Activated CD8-positive, alpha-beta memory T cell treated with anti-CD3 and anti-CD28 coated beads for 24 hours (primary cell): Measurements from ENCODE around the gene IAPP.
"Not testable (repeated sequence)": the region's sequence is repeated elsewhere in the genome, so short reads cannot be mapped to it uniquely, and the experiment has no call there.

Source experiments
- DNase-seq: peaks from one replicate; pipeline ENCODE4 v3.0.0-alpha.2; 2020

The IAPP gene

DNA sequence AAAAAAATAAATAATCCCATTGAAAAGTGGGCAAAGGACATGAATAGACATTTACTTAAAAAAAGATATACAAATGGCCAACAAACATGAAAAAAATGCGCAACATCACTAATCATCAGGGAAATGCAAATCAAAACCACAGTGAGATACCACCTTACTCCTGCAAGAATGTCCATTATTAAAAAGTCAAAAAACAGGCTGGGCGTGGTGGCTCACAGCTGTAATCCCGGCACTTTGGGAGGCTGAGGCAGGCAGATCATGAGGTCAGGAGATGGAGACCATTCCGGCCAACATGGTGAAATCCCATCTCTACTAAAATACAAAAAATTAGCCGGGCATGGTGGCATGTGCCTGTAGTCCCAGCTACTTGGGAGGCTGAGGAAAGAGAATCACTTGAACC lies 8.6 kb downstream of the IAPP start:
- not testable (repeated sequence) for DNase-seq

DNA sequence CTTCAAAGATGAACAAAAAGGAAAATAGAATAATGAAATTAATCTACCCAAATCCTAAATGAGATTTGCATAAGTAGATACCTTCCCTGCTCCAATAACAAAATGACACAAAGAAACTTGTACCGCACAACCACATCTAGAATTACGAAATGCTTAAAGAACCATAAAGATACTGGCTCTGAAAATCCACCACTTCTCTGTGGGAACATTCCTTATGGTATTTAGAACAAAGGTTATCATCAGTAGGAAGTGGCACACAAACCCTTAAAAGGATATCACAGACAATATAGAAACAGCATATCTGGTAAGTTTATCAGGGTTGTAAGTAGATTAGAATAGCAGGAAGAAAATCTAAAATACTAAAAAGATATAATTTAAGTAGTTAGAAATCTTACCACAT lies 11.6 kb downstream of the IAPP start:
- no peak for DNase-seq

DNA sequence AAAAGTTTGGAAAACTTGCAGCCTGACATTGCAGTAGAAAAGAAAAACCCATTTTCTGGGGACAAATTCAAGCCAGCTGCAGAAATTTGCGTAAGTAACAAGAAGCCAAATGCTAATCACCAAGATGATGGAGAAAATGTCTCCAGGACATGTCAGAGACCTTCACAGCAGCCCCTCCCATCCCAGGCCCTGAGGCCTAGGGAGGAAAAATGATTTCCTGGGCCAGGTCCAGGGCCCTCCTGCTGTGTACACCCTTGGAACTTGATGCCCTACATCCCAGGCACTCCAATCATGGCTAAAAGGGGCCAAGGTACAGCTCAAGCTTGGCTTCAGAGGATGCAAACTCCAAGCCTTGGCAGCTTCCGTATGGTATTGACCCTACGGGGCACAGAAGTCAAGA lies 14.5 kb downstream of the IAPP start:
- no peak for DNase-seq

DNA sequence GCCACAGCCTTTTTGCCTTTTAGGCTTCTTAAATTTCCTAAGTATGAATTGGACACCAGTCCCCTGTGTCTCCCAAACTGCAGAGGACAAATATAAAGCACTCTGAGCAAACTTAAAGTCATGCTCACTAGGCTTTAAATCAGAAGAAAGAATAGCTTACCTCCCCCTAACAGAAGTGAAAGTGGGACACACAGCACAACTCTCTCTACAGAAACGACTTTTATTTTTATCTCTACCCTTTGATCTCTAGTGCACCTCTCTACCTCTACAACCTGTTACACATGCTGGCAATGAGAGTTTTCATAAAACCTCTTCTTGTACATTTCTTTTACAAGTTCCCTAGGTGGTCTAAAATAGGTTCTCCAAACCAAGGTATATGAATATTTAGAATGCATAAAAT lies 19.7 kb downstream of the IAPP start:
- DNase-seq, result no peak

DNA sequence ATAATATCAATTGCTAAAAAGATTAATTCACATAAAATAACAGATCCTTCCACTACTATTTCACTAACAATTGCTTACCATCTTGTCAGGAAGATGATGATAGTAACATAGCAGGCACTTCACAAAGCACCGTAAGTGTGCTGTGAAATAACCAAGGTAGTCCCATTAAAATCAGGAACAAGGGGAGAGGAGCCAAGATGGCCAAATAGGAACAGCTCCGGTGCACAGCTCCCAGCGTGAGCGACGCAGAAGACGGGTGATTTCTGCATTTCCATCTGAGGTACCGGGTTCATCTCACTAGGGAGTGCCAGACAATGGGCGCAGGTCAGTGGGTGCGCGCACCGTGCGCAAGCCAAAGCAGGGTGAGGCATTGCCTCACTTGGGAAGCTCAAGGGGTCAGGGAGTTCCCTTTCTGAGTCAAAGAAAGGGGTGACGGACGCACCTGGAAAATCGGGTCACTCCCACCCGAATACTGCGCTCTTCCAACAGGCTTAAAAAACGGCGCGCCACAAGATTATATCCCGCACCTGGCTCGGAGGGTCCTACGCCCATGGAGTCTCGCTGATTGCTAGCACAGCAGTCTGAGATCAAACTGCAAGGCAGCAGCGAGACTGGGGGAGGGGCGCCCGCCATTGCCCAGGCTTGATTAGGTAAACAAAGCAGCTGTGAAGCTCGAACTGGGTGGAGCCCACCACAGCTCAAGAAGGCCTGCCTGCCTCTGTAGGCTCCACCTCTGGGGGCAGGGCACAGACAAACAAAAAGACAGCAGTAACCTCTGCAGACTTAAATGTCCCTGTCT lies 22.3 kb downstream of the IAPP start:
- DNase-seq, result not testable (repeated sequence)

DNA sequence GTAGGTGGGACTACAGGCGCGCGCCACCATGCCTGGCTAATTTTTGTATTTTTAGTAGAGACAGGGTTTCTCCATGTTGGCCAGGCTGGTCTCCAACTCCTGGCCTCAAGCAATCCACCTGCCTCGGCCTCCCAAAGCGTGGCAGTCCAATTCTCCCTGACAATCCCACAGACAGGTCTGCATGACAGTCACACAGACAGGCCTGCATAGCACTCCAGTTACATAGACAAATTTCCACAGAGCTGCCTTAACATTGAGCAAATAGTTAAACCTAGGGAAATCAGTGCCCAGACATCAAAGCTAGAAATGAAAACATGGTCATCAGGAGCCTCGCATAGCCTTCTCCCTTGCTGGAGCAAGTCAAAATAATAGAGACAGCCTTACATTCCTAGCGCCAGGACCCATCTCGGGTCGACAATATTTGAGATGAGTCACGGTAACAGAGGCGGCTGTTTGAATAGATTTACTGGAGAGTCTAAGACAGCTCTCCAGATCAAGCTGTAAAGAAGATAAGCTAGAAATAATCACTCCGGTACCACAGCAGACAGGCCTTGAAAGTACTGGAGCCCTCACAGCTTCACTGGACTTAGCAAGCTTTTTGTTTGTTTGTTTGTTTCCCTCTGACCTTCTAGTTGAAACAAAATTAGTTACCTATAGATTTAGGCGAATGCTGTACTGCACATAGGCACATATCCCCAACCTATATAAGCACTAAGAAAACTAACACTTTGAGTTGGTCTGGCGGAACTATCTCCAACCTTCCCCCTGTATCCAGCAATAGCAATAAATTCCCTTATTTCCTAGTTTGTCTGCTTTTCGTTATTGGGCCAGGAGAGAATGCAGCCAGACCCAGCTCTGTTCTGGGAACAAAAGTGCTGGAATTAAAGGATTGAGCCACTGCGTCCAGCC lies 40.9 kb downstream of the IAPP start:
- no peak for DNase-seq

DNA sequence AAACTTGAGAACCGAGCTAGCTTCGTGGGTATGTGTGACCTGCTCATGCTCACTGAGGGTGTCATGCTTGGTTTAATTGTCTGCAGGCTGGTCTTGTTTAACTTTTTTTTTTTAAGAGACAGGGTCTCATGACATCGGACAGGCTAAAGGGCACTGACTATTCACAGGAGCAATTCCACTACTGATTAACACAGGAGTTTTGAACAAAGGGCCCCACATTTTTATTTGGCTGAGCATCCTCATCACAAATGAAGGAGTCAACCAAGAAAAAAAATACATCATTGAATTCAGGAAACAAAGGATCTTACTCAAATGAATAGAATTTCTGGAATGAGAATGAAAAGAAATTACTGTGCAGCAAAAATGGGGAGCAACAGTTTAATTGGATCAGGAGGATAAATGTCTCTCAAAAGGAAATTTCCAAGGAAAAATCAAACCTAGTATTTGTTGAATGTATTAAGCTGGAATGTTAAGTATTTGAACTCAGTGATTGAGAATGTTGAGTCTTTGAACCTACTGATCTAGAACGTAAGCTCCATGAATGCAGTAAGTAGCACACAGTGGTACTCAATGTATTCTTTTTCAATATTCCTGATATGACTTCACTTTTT lies 43.9 kb downstream of the IAPP start:
- DNase-seq, result no peak

DNA sequence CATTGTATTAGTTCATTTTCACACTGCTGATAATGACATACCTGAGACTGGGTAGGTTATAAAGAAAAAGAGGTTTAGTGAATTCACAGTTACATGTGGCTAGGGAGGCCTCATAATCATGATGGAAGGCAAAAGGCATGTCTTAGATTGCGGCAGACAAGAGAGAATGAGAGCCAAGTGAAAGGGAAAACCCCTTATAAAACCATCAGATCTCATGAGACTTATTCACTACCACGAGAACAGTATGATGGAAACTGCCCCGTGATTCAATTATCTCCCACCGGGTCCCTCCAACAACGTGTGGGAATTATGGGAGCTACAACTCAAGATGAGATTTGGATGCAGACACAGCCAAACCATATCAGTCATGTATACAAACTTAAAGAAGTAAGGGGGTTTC lies 45.7 kb downstream of the IAPP start:
- not testable (repeated sequence) for DNase-seq

DNA sequence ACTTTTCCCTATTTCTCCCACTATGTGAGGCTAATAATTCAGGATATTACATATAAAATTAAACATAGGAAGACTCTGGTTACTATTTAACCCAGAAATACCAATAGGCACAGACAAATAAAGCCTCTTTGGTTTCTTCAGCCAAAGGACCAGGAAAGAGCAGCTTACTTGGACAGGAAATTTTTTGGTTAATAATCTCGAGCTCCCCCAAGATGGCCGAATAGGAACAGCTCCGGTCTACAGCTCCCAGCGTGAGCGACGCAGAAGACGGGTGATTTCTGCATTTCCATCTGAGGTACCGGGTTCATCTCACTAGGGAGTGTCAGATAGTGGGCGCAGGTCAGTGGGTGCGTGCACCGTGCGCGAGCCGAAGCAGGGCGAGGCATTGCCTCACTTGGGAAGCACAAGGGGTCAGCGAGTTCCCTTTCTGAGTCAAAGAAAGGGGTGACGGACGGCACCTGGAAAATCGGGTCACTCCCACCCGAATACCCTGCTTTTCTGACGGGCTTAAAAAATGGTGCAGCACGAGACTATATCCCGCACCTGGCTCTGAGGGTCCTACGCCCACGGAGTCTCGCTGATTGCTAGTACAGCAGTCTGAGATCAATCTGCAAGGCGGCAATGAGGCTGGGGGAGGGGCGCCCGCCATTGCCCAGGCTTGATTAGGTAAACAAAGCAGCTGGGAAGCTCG lies 46.5 kb downstream of the IAPP start:
- not testable (repeated sequence) for DNase-seq

DNA sequence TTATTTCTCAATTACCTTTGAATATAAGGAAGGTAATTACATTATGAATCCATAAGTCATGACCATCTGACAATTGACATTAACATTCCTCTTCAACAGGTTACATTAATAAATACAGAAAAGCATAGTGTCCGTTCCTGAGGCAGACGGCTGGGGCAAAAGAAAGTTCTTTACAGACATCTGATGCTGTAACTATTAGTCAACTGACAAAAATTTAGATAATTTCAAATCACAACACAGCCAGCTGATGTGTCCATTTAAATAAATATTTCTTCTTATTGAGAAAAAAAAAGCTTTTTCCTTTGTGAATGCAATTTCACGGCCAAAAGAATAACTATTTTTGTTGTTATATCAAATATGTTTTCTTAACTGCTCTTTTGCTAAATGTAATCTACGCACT lies 55.5 kb downstream of the IAPP start:
- DNase-seq, result no peak
